ENCODE results near the gene FBH1.
"Not testable (repeated sequence)": the region's sequence is repeated elsewhere in the genome, so short reads cannot be mapped to it uniquely, and the experiment has no call there.

The FBH1 gene

GRCh38 chr10:5960070-5960972 lies 70.3 kb downstream of the FBH1 start:
- no peak for DNase-seq

- DNase-seq = not testable (repeated sequence)
Measured at GRCh38 chr10:5960973-5961275, 70.9 kb downstream of the FBH1 start.

GRCh38 chr10:5961405-5962100 lies 71.5 kb downstream of the FBH1 start:
- DNase-seq = no peak

- not testable (repeated sequence) for DNase-seq
Measured at GRCh38 chr10:5962358-5962940, 72.4 kb downstream of the FBH1 start.

- no peak for DNase-seq
Measured at GRCh38 chr10:5963071-5963470, 73.0 kb downstream of the FBH1 start.

- DNase-seq = no peak
Measured at GRCh38 chr10:5963591-5963990, 73.5 kb downstream of the FBH1 start.

GRCh38 chr10:5964736-5965135 lies 74.7 kb downstream of the FBH1 start:
- DNase-seq = no peak

- no peak for DNase-seq
Measured at GRCh38 chr10:5965266-5965665, 75.2 kb downstream of the FBH1 start.

- DNase-seq = no peak
Measured at GRCh38 chr10:5968037-5968680, 78.1 kb downstream of the FBH1 start.

- DNase-seq = no peak
Measured at GRCh38 chr10:5968681-5969453, 78.8 kb downstream of the FBH1 start.

- DNase-seq = no peak
Measured at GRCh38 chr10:5970066-5970465, 80.0 kb downstream of the FBH1 start.

GRCh38 chr10:5970527-5970926 lies 80.5 kb downstream of the FBH1 start:
- DNase-seq = no peak

GRCh38 chr10:5971315-5971832 lies 81.3 kb downstream of the FBH1 start:
- no peak for DNase-seq

GRCh38 chr10:5971886-5972285 lies 81.8 kb downstream of the FBH1 start:
- no peak for DNase-seq

- DNase-seq = no peak
Measured at GRCh38 chr10:5973069-5973468, 83.0 kb downstream of the FBH1 start.

- peak in 5 of 6 experiments; percentile 11 to 24 (median 22) for DNase-seq
Measured at GRCh38 chr10:5975641-5976473, 85.8 kb downstream of the FBH1 start.

- DNase-seq = peak in 5 of 6 experiments; percentile 6 to 49 (median 9)
Measured at GRCh38 chr10:5976512-5977470, 86.7 kb downstream of the FBH1 start.

- peak; percentile 53 to 78 (median 66) for DNase-seq
Measured at GRCh38 chr10:5977471-5978229, 87.6 kb downstream of the FBH1 start, which contains the start of gene IL15RA. Gene IL15RA (minus strand): TSS chr10:5977543. CDS start chr10:5977492, 51 bp downstream.

- no peak for DNase-seq
Measured at GRCh38 chr10:5978230-5978489, 88.1 kb downstream of the FBH1 start.

- no peak for DNase-seq
Measured at GRCh38 chr10:5981529-5981928, 91.5 kb downstream of the FBH1 start.

Data from stimulated activated naive CD4-positive, alpha-beta T cell (primary cell).